ENCODE measurements around the gene LRRIQ1.
A peak's percentile ranks its signal among the peaks of the same experiment; 100 is the strongest.
"Not testable (repeated sequence)": the region's sequence is repeated elsewhere in the genome, so short reads cannot be mapped to it uniquely, and the experiment has no call there.

The LRRIQ1 gene

GRCh38 chr12:85036234-85036707 is at the start of gene LRRIQ1, which contains the start of gene TSPAN19:
Gene LRRIQ1 (plus strand): TSS chr12:85036351. CDS start chr12:85038177, 1,826 bp downstream.
Gene TSPAN19 (minus strand): TSS chr12:85036277. CDS start chr12:85029946, 6,331 bp downstream.
- DNase-seq, result peak; percentile 93

- DNase-seq, result no peak
Measured at GRCh38 chr12:84986586-84986985, 49.6 kb upstream of the LRRIQ1 start.

- DNase-seq, result no peak
Measured at GRCh38 chr12:84994426-84994825, 41.7 kb upstream of the LRRIQ1 start.

- DNase-seq, result no peak
Measured at GRCh38 chr12:84995641-84996040, 40.5 kb upstream of the LRRIQ1 start.

- no peak for DNase-seq
Measured at GRCh38 chr12:84996759-84997158, 39.4 kb upstream of the LRRIQ1 start.

- no peak for DNase-seq
Measured at GRCh38 chr12:84998341-84998740, 37.8 kb upstream of the LRRIQ1 start.

- no peak for DNase-seq
Measured at GRCh38 chr12:85000729-85001128, 35.4 kb upstream of the LRRIQ1 start.

- DNase-seq, result no peak
Measured at GRCh38 chr12:85002778-85003296, 33.3 kb upstream of the LRRIQ1 start.

GRCh38 chr12:85004204-85004603 is 31.9 kb upstream of the LRRIQ1 start:
- DNase-seq, result no peak

GRCh38 chr12:85005047-85005446 is 31.1 kb upstream of the LRRIQ1 start:
- not testable (repeated sequence) for DNase-seq

- no peak for DNase-seq
Measured at GRCh38 chr12:85005615-85006014, 30.5 kb upstream of the LRRIQ1 start.

- no peak for DNase-seq
Measured at GRCh38 chr12:85006206-85006605, 29.9 kb upstream of the LRRIQ1 start.

GRCh38 chr12:85007836-85008235 is 28.3 kb upstream of the LRRIQ1 start:
- peak; percentile 4 for DNase-seq

GRCh38 chr12:85016413-85016812 is 19.7 kb upstream of the LRRIQ1 start:
- peak; percentile 95 for DNase-seq

GRCh38 chr12:85017133-85017532 is 19.0 kb upstream of the LRRIQ1 start:
- no peak for DNase-seq

- no peak for DNase-seq
Measured at GRCh38 chr12:85017618-85018017, 18.5 kb upstream of the LRRIQ1 start.

GRCh38 chr12:85018098-85018497 is 18.1 kb upstream of the LRRIQ1 start:
- no peak for DNase-seq

GRCh38 chr12:85029456-85029855 is 6.7 kb upstream of the LRRIQ1 start:
- DNase-seq, result peak; percentile 33

- DNase-seq, result no peak
Measured at GRCh38 chr12:85036733-85037132, 582 bp downstream of the LRRIQ1 start.

- DNase-seq, result no peak
Measured at GRCh38 chr12:85041395-85041794, 5.2 kb downstream of the LRRIQ1 start.

- DNase-seq, result no peak
Measured at GRCh38 chr12:85043829-85044228, 7.7 kb downstream of the LRRIQ1 start.

GRCh38 chr12:85057370-85057963 is 21.3 kb downstream of the LRRIQ1 start:
- peak; percentile 45 for DNase-seq

GRCh38 chr12:85058339-85058738 is 22.2 kb downstream of the LRRIQ1 start:
- no peak for DNase-seq

GRCh38 chr12:85059594-85059993 is 23.4 kb downstream of the LRRIQ1 start:
- DNase-seq, result no peak

GRCh38 chr12:85060916-85061315 is 24.8 kb downstream of the LRRIQ1 start:
- no peak for DNase-seq

All from fibroblast of upper back skin (primary cell).